GM20431 (cell line): ENCODE data around the gene MCM9.

Source experiments
- in situ Hi-C: fragments of 300-500 bp; cut with MseI, MboI; formaldehyde crosslinking; loops from one replicate; pipeline ENCODE4 v1.15.0; 2020; ENCODE audit warnings: low sequenced_read_pairs; ENCODE audit not compliant: unreplicated experiment

Gene MCM9

DNA sequence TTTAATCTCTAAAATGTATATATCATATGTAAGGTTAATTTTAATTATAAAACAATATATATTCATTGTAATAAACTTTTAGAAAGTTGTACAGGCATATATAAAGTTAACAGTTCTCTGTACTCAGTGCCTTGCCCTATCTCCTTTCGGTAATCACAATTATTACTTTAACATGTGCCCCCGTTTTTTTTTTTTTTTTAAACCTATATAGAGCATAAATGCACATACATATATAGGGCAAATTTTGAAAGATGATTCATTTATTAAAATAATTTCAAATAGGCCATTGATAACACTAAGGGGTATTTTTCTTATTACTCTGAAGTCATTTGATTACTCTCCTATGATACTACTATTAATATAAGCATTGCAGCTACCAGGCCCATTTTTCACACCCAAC lies 39.1 kb downstream of the MCM9 start:
- in situ Hi-C loops, result no loop called here

DNA sequence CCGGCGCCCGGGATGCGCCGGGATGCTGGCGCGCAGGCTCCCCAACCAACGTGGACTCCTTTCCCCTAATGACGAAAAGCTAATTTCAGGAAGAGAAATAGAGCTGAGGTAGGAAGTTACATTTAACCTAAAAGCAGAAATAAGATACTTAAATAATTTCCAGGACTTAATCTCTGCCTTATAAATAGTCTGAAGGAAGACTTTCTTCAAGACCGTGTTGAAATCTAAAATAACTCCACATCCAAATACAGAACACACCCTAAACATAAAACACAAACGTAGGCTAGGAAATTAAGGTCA lies 39.7 kb downstream of the MCM9 start:
- in situ Hi-C loops, result no loop called here

DNA sequence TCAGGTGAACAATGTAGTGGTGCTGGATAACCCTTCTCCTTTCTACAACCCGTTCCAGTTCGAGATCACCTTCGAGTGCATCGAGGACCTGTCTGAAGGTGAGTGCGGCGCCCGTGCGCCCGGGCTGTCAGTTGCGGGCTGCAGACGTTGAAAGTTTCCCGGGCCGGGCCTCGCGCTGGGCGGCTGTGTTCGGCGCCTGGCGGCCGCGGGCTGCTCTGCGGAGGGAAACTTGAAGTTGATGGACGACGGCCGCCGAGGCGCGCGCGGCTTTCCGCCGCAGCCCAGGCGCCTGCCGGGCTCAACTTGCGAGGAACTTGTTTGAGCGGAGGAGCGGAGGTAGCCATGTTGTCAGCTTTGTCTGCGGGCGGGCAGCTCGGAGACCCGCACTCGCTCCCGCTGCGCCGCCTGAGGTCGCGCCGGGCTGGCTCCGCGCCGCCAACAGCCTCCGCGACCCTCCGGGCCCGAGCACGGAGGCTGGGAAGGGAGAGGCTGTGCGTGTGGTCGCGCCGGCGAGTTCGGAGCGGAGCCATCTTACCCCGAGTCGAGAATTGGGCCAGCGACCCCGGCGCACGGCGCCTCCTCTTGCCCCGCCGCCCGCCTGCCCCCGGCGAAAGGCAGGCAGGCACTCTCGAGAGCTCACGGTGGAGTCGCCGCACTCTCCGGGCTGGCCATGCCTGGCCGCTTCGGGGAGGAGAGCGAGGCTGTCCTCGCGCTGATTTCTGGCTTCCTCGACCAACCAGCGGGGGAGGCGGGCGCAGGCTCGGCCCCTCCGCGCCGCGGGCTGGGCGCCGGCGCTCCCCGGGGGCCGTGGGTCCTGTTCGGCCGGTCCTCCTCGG lies 40.3 kb downstream of the MCM9 start:
- in situ Hi-C loops, result no loop called here

DNA sequence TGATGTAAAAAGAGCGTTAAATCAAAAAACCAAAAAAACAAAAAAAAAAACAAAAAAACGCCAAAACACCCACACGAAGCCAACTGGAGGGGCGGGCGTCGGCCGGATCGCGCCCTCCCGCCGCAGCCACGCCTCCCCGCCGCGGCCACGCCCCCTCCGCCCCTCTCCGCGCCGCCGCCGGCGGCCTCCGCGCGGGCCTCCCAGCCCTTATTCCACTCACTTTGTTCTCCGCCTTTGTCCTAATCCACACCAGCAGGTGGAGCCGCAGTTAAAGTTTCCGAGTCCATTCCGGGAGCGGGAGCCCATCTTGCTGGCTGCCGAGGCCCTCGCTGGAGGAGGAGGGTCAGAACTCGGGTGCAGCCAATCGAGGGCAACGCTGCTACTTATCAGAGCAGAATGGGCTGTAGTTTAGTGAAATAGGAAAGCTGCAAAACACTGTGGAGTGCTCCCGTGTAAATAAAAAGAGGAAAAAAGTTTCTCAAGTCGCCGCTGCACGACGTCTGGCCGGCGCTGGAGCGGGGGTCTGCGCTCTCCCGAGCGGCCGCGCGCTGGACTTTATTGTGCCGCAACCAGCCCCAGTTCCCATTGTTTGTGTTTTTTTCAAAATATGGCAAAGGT lies 41.0 kb downstream of the MCM9 start, which contains the start of gene ASF1A:
Gene ASF1A (plus strand): TSS at position 346 of the 618 bp plus-strand sequence. CDS start 262 bp downstream, at position 608.
- in situ Hi-C loops, result no loop called here

DNA sequence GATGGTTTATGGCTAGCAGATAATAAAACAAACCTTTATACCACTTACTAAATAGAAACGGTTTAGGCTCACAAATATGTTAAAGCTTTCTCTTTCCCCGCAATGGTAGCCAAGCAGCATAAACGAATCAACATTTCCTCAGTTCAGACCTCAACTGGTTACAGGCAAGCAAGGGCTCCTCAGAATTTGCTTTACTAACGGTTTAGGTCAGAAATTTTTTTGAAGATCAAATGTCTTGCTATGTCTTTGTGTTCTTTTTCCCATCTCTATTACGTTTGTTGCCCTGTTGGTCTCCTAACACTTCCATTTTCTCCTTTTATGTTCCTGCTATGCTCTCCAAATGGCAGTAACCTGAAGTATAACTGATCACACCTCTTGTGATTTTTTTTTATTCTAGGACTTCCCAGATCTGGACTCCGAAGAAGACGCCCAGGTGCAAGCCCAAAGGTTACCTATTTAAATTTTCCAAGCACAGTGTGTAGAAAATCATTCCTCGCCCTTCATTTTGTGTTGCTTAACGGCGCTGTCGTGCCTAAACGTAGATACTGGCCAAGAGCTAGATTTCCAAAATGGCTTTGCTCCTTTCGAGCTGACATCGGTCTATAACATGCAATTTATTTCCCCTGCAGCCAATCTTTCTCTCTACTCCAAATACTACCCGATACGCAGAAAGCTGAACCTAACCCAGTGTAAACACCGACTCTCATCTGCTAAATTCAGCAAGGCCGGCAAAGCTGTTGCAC lies 41.7 kb downstream of the MCM9 start:
- in situ Hi-C loops, result no loop called here

DNA sequence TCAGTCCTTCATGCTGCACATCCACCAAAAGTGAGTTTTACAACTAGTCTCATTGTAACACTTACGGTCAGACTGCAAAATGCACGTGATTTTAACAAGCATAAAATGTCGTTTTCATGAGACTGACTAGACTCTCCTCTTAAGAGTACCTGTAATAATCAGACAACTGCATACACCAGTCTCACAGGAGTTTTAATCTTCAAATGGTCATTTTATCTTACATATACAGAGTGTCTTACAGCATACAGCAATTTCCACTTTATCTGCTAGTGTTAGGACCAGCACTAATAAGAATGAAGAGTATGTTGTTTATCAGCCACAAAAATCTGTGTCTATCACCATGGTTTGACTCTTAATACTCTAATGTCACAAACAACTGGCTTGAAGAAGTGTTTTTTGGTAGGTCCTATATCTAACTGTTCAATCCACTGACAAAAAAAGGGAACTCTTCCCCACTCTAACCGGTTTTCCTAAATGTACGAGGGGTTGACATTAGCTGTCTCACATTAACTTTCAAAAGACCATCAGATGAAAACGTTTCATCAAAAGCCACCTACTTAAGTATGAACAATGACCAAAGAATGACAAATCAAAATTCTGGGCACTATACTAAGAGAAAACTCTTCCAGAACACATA lies 42.5 kb downstream of the MCM9 start:
- in situ Hi-C loops, result no loop called here

DNA sequence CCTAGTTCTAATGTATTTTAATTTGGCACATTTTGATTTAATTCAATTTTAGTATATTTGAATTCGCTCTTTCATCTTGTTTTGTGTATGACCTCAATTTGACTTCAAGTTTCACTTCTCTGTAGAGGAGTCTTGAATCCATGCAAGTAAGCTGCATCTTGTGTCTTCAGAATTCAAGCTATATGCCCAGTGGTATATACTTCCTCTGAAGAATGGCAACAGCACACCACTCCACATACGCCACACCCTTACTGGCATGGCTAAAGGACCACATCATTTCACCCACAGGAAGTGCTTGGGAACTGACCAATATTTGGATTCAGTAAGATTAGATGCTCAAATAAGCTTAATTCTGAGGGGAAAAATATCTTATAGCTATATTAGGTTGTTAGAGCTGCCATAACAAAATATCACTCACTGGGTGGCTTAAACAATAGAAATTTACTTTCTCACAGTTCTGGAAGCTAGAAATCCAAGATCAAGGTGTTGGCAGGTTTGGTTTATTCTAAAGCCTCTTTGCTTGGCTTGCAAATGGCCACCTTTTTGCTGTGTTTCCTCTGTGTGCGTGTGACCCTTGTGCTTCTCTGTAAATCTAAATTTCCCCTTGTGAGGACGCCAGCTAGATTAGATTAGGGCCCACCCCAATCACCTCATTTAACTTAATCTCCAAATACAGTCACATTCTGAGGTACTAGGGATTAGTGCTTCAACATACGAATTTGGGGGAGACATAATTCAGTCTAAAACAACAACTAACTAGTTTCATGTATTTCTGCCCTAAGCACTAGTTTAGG lies 43.8 kb downstream of the MCM9 start:
- in situ Hi-C loops, result no loop called here

DNA sequence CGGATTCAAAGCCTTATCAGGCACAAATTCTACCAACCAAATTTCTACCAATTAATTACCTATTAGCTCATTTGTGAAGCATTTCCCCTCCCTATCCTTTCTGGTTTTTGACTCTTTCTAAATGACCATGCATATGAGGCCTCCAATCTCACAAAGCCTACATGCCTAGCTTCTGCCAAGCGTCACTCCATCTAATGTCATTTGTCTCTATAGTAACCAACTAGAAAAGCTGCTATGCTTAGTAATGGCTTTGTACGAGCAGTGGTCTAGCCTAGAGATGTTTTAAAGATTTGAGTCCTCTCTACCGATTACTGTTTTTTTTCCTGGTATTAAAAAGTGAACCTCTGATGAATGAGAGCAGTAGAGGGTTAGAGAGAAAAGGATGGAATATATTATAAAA lies 45.8 kb downstream of the MCM9 start:
- in situ Hi-C loops, result no loop called here

DNA sequence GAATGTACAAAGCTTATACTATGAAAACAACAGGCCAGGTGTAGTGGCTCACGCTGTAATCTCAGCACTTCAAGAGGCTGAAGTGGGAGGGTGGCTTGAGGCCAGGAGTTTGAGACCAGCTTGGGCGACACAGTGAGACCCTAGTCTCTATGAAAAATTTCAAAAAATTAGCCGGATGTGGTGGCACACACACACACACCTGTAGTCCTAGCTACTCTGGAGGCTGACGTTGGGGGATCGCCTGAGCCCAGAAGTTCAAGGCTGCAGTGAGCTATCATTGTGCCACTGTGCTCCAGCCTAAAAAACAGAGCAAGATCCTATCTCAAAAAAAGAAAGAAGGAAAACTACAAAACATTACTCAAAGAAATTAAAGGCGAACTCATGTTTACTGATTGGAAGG lies 48.3 kb downstream of the MCM9 start:
- in situ Hi-C loops, result no loop called here

DNA sequence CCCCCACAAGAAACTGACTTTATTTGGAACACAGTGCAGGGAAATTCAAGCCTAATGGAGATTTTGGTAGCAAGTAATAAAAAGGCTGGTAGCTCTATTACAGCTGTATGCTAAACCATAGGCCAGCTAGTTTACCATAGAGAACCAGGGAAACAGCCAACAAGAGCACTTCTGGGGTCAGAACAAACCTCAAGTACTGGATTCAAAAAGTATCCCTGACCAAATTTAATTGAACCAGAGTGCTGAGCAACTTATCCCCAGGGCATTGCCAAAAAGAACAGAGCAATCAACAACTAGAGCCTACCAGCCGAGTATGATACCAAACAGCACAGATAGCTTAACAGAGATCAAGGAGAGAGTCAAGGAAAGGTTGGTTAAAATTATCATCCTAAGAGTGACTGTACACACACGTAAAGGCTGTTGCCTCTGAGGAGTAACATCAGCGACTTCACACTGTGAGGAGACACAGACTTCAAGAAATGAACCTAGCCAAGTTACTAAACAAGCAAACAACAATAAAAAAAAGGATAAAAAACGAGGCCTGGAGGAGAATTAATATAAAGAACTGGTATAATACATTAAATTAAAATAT lies 52.5 kb downstream of the MCM9 start:
- in situ Hi-C loops, result no loop called here

DNA sequence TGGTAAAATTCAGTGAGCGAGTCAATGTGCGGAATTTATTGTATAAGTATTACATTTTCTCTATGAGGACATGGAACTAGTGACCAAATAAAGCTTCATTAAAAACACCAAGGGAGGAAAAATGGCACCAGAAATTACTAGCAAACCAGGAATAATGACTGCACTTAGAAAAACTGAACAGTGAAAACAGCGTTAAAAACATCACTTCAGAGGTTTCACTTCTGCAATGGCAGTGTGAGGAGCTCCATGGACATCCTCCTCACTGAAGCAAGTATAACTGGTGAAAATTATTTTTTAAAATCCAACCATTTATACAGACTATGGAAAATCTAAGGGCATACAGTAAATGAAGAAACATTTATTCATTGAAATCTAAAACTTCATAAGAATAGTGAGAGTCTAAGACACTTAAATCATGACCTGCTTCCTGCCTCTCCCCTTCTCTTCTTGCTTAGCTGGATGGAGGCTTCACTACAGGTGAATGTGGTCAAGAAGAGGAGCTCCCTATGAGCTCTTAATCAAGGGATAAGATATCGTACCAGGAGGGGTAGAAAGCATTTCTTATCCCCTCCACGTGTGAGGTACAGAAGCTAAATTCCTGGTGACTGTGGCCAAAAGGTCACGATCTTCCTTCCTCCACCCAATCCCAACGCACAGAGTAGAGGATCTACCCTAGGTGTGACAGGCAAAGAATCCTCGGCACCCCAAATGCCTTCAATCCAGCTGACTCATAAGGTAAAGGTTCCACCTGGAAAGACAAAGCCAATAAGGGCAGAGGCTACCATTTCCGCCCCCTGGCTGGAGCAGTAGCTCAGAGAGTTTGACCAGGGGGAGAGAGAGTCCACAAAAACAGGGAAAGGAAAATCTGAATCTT lies 53.3 kb downstream of the MCM9 start:
- in situ Hi-C loops, result no loop called here

DNA sequence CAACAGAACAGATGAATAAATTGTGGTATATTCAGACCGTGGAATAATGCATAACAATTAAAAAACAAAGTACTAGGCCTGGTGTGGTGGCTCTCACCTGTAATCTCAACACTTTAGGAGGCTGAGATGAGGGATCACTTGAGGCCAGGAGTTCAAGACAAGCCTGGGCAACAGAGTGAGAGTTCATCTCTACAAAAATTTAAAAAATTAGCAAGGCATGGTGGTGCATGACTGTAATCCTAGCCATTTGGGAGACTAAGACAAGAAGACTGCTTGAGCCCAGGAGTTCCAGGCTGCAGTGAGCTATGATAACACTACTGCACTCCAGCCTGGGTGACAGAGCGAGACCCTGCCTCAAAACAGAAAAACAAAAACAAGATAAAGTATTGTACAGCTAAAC lies 57.2 kb downstream of the MCM9 start:
- in situ Hi-C loops, result no loop called here

DNA sequence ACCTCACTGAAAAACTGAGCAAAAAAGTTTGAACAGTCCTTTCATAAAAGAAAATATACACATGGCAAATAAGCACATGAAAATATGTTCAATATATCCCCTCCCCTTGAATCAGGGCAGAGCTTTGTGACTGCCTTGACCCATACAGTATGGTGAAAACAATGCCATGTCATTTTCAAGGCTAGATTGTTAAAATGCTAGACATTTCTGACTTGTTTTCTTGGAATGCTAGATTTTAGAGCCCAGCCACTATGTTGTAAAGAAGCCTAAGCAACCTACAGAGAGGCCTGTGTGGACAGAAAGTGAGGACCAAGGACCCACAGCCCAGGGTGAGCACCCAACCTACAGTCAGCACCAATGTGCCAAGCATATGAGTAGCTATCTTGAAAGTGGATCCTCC lies 58.1 kb downstream of the MCM9 start:
- in situ Hi-C loops, result no loop called here

DNA sequence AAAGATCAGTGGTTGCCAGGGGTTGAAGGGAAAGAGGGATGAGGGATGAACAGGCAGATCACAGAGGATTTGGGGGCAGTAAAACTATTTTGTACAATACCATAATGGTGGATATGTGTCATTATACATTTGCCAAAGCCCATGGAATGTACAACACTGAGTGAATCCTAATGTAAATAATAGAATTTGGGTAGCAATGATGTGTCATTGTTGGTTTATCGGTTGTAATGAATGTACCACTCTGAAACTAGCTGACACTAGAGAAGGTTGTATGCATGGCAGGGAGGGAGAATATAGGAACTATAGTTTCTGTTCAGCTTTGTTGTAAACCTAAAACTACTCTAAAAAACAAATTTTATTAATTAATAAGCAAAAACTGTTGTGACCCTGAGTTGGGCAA lies 58.8 kb downstream of the MCM9 start:
- in situ Hi-C loops, result no loop called here

DNA sequence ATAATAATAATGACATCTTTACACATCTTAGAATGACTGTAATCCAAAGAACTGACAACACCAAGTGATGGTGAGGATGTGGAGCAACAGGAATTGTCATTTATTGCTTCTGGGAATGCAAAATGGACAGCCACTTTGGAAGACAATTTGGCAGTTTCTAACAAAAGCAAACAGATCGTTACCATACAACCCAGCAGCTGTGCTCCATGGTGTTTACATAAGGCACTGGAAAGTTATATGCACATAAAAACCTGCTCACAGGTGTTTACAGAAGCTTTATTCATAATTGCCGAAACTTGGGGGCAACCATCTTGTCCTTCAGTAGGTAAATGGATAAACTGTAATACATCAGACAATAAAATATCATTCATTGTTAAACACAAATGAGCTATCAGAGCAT lies 59.3 kb downstream of the MCM9 start:
- in situ Hi-C loops, result no loop called here

DNA sequence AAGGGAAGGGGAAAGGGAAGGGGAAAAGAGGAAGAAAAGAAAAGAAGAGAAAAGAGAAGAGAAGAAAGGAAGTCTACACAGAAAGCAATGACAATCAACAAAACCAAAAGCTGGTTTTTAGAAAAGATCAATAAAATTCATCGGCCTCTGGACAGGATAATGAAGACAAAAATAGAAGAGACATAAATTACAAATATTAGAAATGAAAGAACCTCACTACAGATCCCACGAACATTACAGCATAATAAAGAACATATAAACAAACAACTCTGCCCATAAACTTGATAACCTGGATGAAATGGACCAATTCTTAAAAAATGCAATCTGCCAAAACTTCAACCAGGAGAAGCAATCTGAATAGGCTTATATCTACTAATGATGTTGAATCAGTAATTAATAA lies 61.7 kb downstream of the MCM9 start:
- in situ Hi-C loops, result no loop called here

DNA sequence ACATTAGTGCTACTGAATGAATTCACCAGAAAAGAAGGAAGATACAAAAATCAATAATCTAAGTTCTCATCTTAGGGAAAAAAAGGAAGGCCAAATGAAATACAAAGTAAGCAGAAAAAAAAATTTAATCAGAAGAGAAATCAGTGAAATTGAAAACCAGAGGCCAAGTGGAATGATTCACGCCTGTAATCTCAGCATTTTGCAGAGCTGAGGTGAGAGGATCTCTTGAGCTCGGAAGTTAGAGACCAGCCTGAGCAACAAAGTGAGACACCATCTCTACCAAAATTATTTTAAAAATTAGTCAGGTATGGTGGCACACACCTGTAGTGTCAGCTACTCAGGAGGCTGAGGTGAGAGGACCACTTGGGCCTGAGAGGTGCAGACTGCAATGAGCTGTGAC lies 62.2 kb downstream of the MCM9 start:
- in situ Hi-C loops, result no loop called here

DNA sequence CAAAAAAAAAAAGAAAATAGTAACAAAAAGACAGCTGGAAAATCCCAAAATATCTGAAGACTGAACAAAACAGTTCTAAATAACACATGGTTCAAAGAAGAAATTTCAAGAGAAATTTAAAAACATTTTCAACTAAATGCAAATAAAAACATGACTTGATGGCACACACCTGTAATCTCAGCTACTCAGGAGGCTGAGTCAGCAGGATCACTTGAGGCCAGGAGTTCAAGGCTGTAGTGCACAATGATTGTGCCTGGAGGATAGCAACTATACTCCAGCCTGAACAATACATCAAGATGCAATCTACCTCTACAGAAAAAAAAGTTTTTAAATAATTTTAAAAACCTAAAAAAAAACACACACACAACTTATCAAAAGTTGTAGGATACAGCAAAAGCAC lies 62.6 kb downstream of the MCM9 start:
- in situ Hi-C loops, result no loop called here

DNA sequence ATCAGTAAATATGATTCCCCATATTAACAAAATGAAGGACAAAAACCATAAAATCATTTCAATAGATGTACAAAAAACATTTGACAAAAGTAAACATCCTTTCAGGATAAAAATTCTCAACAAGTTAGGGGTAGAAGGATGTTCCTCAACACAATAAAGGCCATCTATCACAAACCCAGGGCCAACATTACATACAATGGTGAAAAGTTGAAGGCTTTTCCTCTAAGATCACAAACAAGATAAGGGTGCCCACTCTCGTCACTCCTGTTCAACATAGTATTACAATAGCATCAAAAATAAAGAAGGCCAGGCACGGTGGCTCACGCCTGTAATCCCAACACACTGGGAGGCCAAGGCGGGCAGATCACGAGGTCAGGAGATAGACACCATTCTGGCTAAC lies 63.6 kb downstream of the MCM9 start:
- in situ Hi-C loops, result no loop called here
